Osteoblast (primary cell): Measurements from ENCODE around the gene PCDHGB5. TPM values are rescaled to one million over a fixed set of nuclear protein-coding genes. Genes with fewer than 3 reads are reported as not detected.
A peak's percentile ranks its signal among the peaks of the same experiment; 100 is the strongest.

ENCODE experiments used
- DNase-seq: peaks from one replicate; pipeline ENCODE4 v3.0.0; 2011; ENCODE audit warnings: low spot score, mixed read lengths; ENCODE audit not compliant: insufficient read length; ENCODE audit errors: missing footprints
- H2AFZ ChIP-seq: 2 replicates; pipeline ENCODE4 v1.6.0; 2011; ENCODE audit warnings: mild to moderate bottlenecking, low read length
- H3K27ac ChIP-seq: 2 replicates; pipeline ENCODE4 v1.5.1; 2011; ENCODE audit warnings: mild to moderate bottlenecking, low read depth, low read length, moderate library complexity
- H3K27me3 ChIP-seq: 2 replicates; pipeline ENCODE4 v1.6.0; 2012; ENCODE audit warnings: mild to moderate bottlenecking, control low read depth, inconsistent platforms, low read length, moderate library complexity; ENCODE audit not compliant: insufficient read depth
- H3K36me3 ChIP-seq: 2 replicates; pipeline ENCODE4 v1.5.1; 2011; ENCODE audit warnings: mild to moderate bottlenecking, low read length, control low read depth, moderate library complexity; ENCODE audit not compliant: insufficient read depth
- H3K4me1 ChIP-seq: 2 replicates; pipeline ENCODE4 v1.5.1; 2011; ENCODE audit warnings: mild to moderate bottlenecking, low read length, control low read depth, moderate library complexity; ENCODE audit not compliant: insufficient read depth
- H3K4me2 ChIP-seq: 2 replicates; pipeline ENCODE4 v1.6.0; 2011; ENCODE audit warnings: mild to moderate bottlenecking, low read length; ENCODE audit not compliant: insufficient read depth
- H3K4me3 ChIP-seq: fragments of 200-600 bp; sonication (generic); 3 replicates; pipeline ENCODE4 v1.5.1; 2012; ENCODE audit warnings: mild to moderate bottlenecking, low read length, inconsistent platforms; ENCODE audit not compliant: insufficient read depth
- H3K79me2 ChIP-seq: 2 replicates; pipeline ENCODE4 v1.6.0; 2012; ENCODE audit warnings: mild to moderate bottlenecking, low read length, control low read depth, inconsistent platforms; ENCODE audit not compliant: insufficient read depth
- H3K9me3 ChIP-seq: 2 replicates; pipeline ENCODE4 v1.5.1; 2011; ENCODE audit warnings: low read depth, low read length, control low read depth
- H4K20me1 ChIP-seq: 2 replicates; pipeline ENCODE4 v1.6.0; 2012; ENCODE audit warnings: mild to moderate bottlenecking, low read length, control low read depth; ENCODE audit not compliant: insufficient read depth
- total RNA-seq: library from RNA; depleted of rRNA; stranded (reverse); fragments of >200 nt; gene quantifications from 2 replicates; pipeline ENCODE4 v1.2.3, GENCODE V29; 2012
- TF ChIP-seq, protein P1 (sequence below): IDR thresholded peaks from 2 replicates; pipeline ENCODE4 v1.5.1; 2011; ENCODE audit warnings: mild to moderate bottlenecking, low read depth, low read length, moderate library complexity; ENCODE audit errors: extremely low read depth

PCDHGB5 gene
- total RNA-seq, 1 donor: 24.2 TPM

DNA sequence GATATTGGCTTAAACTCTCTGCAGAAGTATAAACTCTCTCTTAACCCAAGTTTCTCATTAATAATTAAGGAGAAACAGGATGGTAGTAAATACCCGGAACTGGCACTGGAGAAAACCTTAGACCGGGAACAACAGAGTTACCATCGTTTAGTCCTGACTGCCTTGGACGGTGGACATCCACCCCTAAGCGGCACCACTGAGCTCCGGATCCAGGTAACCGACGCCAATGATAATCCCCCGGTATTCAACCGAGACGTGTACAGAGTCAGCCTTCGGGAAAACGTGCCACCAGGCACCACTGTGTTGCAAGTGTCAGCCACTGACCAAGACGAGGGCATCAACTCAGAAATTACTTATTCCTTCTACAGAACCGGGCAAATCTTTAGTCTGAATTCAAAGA is 861 bp downstream of the PCDHGB5 start:
- H3K4me3 ChIP-seq: peak overlapping the region; percentile 51
- peaks cover 21% of the 10 kb centered on the region for H3K9me3 ChIP-seq
- no peaks in the 10 kb centered on the region for H3K4me1 ChIP-seq
- no peak for DNase-seq
- no peak overlapping the region for H2AFZ ChIP-seq
- no peak overlapping the region for H3K4me2 ChIP-seq
- H3K27ac ChIP-seq: no peak overlapping the region
- peaks cover 4% of the 10 kb centered on the region for H3K36me3 ChIP-seq
- TF ChIP-seq, protein P1, sequence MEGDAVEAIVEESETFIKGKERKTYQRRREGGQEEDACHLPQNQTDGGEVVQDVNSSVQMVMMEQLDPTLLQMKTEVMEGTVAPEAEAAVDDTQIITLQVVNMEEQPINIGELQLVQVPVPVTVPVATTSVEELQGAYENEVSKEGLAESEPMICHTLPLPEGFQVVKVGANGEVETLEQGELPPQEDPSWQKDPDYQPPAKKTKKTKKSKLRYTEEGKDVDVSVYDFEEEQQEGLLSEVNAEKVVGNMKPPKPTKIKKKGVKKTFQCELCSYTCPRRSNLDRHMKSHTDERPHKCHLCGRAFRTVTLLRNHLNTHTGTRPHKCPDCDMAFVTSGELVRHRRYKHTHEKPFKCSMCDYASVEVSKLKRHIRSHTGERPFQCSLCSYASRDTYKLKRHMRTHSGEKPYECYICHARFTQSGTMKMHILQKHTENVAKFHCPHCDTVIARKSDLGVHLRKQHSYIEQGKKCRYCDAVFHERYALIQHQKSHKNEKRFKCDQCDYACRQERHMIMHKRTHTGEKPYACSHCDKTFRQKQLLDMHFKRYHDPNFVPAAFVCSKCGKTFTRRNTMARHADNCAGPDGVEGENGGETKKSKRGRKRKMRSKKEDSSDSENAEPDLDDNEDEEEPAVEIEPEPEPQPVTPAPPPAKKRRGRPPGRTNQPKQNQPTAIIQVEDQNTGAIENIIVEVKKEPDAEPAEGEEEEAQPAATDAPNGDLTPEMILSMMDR: no peak
- no peaks in the 10 kb centered on the region for H3K79me2 ChIP-seq
- no peaks in the 10 kb centered on the region for H3K27me3 ChIP-seq
- no peaks in the 10 kb centered on the region for H4K20me1 ChIP-seq

DNA sequence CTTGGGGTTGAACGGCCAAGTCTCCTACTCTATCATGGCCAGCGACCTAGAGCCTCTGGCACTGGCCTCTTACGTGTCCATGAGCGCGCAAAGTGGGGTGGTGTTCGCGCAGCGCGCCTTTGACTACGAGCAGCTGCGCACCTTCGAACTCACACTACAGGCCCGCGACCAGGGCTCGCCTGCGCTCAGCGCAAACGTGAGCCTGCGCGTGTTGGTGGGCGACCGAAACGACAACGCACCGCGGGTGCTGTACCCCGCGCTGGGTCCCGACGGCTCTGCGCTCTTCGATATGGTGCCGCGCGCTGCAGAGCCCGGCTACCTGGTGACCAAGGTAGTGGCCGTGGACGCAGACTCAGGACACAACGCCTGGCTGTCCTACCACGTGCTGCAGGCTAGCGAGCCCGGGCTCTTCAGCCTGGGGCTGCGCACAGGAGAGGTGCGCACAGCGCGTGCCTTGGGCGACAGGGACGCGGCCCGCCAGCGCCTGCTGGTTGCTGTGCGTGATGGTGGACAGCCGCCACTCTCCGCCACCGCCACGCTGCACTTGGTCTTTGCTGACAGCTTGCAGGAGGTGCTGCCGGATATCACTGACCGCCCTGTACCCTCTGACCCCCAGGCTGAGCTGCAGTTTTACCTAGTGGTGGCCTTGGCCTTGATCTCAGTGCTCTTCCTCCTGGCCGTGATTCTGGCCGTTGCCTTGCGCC is 2.0 kb downstream of the PCDHGB5 start:
- H2AFZ ChIP-seq: no peak overlapping the region
- peak overlapping the region; percentile 50 for H3K4me3 ChIP-seq
- no peaks in the 10 kb centered on the region for H3K79me2 ChIP-seq
- H3K36me3 ChIP-seq: peaks cover 4% of the 10 kb centered on the region
- TF ChIP-seq, protein P1: no peak
- H4K20me1 ChIP-seq: no peaks in the 10 kb centered on the region
- no peak overlapping the region for H3K4me2 ChIP-seq
- H3K4me1 ChIP-seq: no peaks in the 10 kb centered on the region
- DNase-seq: no peak
- peaks cover 18% of the 10 kb centered on the region for H3K9me3 ChIP-seq
- H3K27ac ChIP-seq: no peak overlapping the region
- H3K27me3 ChIP-seq: no peaks in the 10 kb centered on the region

DNA sequence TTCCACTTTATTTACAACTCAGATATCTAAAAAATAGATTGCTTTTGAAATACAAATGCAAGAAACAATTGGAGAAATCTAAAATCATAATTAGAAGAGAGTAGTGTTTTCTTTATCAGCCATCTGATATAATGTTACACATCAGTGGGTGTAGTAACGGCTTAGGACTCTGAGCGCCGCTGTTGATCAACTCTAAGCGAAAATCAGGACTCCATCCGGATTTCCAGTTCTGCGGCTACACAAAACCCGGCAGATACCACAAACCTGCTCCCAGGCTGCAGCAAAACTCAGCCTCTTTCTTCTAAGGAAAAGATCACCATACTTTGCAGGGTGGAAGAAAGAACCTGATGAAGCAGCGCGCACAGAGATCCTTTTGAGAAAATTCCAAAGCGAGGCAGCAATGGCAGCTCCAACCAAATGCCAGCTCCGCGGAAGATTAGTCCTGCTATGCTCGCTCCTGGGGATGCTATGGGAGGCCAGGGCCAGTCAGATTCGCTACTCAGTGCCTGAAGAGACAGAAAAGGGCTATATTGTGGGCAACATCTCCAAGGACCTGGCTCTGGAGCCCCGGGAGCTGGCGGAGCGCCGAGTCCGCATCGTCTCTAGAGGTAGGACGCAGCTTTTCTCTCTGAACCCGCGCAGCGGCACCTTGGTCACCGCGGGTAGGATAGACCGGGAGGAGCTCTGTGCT is 5.0 kb downstream of the PCDHGB5 start, which contains the start of gene PCDHGA9:
Gene PCDHGA9 (plus strand): TSS at position 226 of the 691 bp plus-strand sequence. CDS start 175 bp downstream, at position 401.
- peaks cover 18% of the 10 kb centered on the region for H3K9me3 ChIP-seq
- no peaks in the 10 kb centered on the region for H3K79me2 ChIP-seq
- H4K20me1 ChIP-seq: peaks cover 3% of the 10 kb centered on the region
- no peaks in the 10 kb centered on the region for H3K4me1 ChIP-seq
- no peak for DNase-seq
- H2AFZ ChIP-seq: peak within 1 kb of the TSS; percentile 46
- no peak within 1 kb of the TSS for H3K27ac ChIP-seq
- TF ChIP-seq, protein P1: peak; percentile 40
- peak within 1 kb of the TSS; percentile 58 for H3K4me3 ChIP-seq
- H3K27me3 ChIP-seq: no peaks in the 10 kb centered on the region
- peaks cover 4% of the 10 kb centered on the region for H3K36me3 ChIP-seq
- H3K4me2 ChIP-seq: peak within 1 kb of the TSS; percentile 61

DNA sequence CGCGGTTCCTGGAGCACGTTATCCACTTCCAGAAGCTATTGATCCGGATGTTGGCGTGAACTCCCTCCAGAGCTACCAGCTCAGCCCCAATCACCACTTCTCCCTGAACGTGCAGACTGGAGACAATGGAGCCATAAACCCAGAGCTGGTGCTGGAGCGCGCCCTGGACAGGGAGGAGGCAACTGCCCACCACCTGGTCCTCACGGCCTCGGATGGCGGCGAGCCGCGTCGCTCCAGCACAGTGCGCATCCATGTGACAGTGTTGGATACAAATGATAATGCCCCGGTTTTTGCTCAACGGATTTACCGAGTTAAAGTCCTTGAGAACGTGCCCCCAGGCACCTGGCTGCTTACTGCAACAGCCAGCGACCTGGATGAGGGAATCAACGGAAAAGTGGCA is 5.6 kb downstream of the PCDHGB5 start:
- no peak for DNase-seq
- Histone ChIP-seq H3K4me3 (peak overlapping the region; percentile 58), H3K4me2 (peak overlapping the region; percentile 61), H3K4me1 (no peaks in the 10 kb centered on the region), H3K79me2 (no peaks in the 10 kb centered on the region), H3K9me3 (peaks cover 18% of the 10 kb centered on the region), H2AFZ (no peak overlapping the region), H3K27ac (no peak overlapping the region), H3K27me3 (no peaks in the 10 kb centered on the region), H4K20me1 (peaks cover 3% of the 10 kb centered on the region), H3K36me3 (peaks cover 4% of the 10 kb centered on the region)
- TF ChIP-seq, protein P1: no peak
